GM21423 (cell line): ENCODE data around the gene NNMT.

Experiments
- ATAC-seq: cut with Tn5 transposase; IDR thresholded peaks from one replicate; pipeline ENCODE4 v1.9.1; 2021; ENCODE audit warnings: mild to moderate bottlenecking, moderate library complexity; ENCODE audit not compliant: unreplicated experiment

NNMT gene

GRCh38 chr11:114343493-114343892 lies 47.3 kb downstream of the NNMT start:
- no peak for ATAC-seq

GRCh38 chr11:114344494-114344893 lies 48.3 kb downstream of the NNMT start:
- ATAC-seq, result no peak

- no peak for ATAC-seq
Observed at GRCh38 chr11:114345575-114346222, 49.5 kb downstream of the NNMT start.

- no peak for ATAC-seq
Observed at GRCh38 chr11:114346709-114347141, 50.5 kb downstream of the NNMT start.

GRCh38 chr11:114348200-114349191 lies 52.3 kb downstream of the NNMT start:
- no peak for ATAC-seq

- no peak for ATAC-seq
Observed at GRCh38 chr11:114350022-114350421, 53.8 kb downstream of the NNMT start.

GRCh38 chr11:114353443-114353842 lies 57.2 kb downstream of the NNMT start:
- no peak for ATAC-seq

GRCh38 chr11:114354076-114354475 lies 57.9 kb downstream of the NNMT start:
- ATAC-seq, result no peak

- ATAC-seq, result no peak
Observed at GRCh38 chr11:114358716-114359115, 62.5 kb downstream of the NNMT start.

GRCh38 chr11:114359342-114359741 lies 63.1 kb downstream of the NNMT start:
- no peak for ATAC-seq

- ATAC-seq, result no peak
Observed at GRCh38 chr11:114362326-114362725, 66.1 kb downstream of the NNMT start.

- no peak for ATAC-seq
Observed at GRCh38 chr11:114362958-114363357, 66.8 kb downstream of the NNMT start.
